CD14-positive monocyte (primary cell): Measurements from ENCODE around the gene TMEM54. TPM values are rescaled to one million over a fixed set of nuclear protein-coding genes. Genes with fewer than 3 reads are reported as not detected.

Experiments used
- DNase-seq, 3 donors: peaks; one replicate each; pipeline ENCODE4 v3.0.0-alpha.2; 2011 to 2022
- H2AFZ ChIP-seq: 2 replicates; pipeline ENCODE4 v1.6.0; 2012; ENCODE audit warnings: mild to moderate bottlenecking, low read depth, low read length, inconsistent platforms; ENCODE audit not compliant: insufficient read depth, poor library complexity, severe bottlenecking
- H3K27ac ChIP-seq, 2 donors: 1 replicate in 1 of 2; 2 replicates in 1 of 2; pipeline ENCODE4 v1.5.1; 2012 to 2013; ENCODE audit warnings: low read length in 2 of 2, control low read depth in 1 of 2, inconsistent platforms in 1 of 2, low read depth in 1 of 2, mild to moderate bottlenecking in 1 of 2
- H3K27me3 ChIP-seq, 2 donors: one replicate each; pipeline versions ENCODE4 v1.6.0 to v1.6.1; 2011 to 2013; ENCODE audit warnings: low read length in 2 of 2; ENCODE audit not compliant: control insufficient read depth in 2 of 2, insufficient read depth in 2 of 2
- H3K36me3 ChIP-seq, 2 donors: replicated peaks in 1 of 2; 1 replicate in 1 of 2; 2 replicates in 1 of 2; pipeline versions ENCODE4 v1.5.1 to v1.6.1; 2012 to 2013; ENCODE audit warnings: low read length in 2 of 2, control low read depth in 1 of 2, inconsistent platforms in 1 of 2, mild to moderate bottlenecking in 1 of 2; ENCODE audit not compliant: insufficient read depth in 2 of 2, control insufficient read depth in 1 of 2
- H3K4me1 ChIP-seq, 2 donors: 1 replicate in 1 of 2; 2 replicates in 1 of 2; pipeline versions ENCODE4 v1.5.1 to v1.6.1; 2012 to 2013; ENCODE audit warnings: low read length in 2 of 2, control low read depth in 1 of 2, inconsistent platforms in 1 of 2, mild to moderate bottlenecking in 1 of 2, moderate library complexity in 1 of 2; ENCODE audit not compliant: insufficient read depth in 2 of 2, control insufficient read depth in 1 of 2
- H3K4me2 ChIP-seq: replicated peaks from 2 replicates; pipeline ENCODE3; 2012; ENCODE audit warnings: low read length, moderate library complexity, mild to moderate bottlenecking; ENCODE audit not compliant: poor library complexity, severe bottlenecking; ENCODE audit errors: extremely low read depth
- H3K4me3 ChIP-seq, 3 experiments: fragments of 200-600 bp in 1 of 3; sonication (generic) in 1 of 3; replicated peaks in 1 of 3; 1 replicate in 2 of 3; 2 replicates in 1 of 3; pipeline ENCODE4 v1.5.1; 2011 to 2013; ENCODE audit warnings: low read length in 3 of 3, mild to moderate bottlenecking in 3 of 3, control low read depth in 2 of 3, low read depth in 2 of 3, inconsistent platforms in 1 of 3, moderate library complexity in 1 of 3
- H3K79me2 ChIP-seq: 2 replicates; pipeline ENCODE4 v1.6.0; 2012; ENCODE audit warnings: mild to moderate bottlenecking, control low read depth, inconsistent platforms, low read length, moderate library complexity; ENCODE audit not compliant: insufficient read depth
- H3K9ac ChIP-seq: 2 replicates; pipeline ENCODE4 v1.6.0; 2017; ENCODE audit warnings: low read length, mild to moderate bottlenecking; ENCODE audit not compliant: insufficient read depth, poor library complexity, severe bottlenecking
- H3K9me3 ChIP-seq, 2 donors: replicated peaks in 1 of 2; 1 replicate in 1 of 2; 2 replicates in 1 of 2; pipeline versions ENCODE4 v1.5.1 to v1.6.1; 2012 to 2013; ENCODE audit warnings: low read length in 2 of 2, control low read depth in 1 of 2; ENCODE audit not compliant: control insufficient read depth in 1 of 2, insufficient read depth in 1 of 2
- H4K20me1 ChIP-seq: 2 replicates; pipeline ENCODE4 v1.6.0; 2012; ENCODE audit warnings: mild to moderate bottlenecking, low read length, control low read depth, moderate library complexity; ENCODE audit not compliant: insufficient read depth
- H3K27ac Mint-ChIP-seq, 7 donors: one replicate each; pipeline ENCODE4 v1.8.0; 2020; ENCODE audit warnings: mild to moderate bottlenecking in 7 of 7, mixed read lengths in 7 of 7, moderate library complexity in 6 of 7, inconsistent platforms in 2 of 7
- H3K27me3 Mint-ChIP-seq, 3 donors: one replicate each; pipeline ENCODE4 v1.8.0; 2021 to 2022; ENCODE audit warnings: low read depth in 3 of 3, mild to moderate bottlenecking in 3 of 3, mixed read lengths in 3 of 3, moderate library complexity in 3 of 3, inconsistent platforms in 1 of 3
- H3K36me3 Mint-ChIP-seq, 2 donors: one replicate each; pipeline ENCODE4 v1.8.0; 2020; ENCODE audit warnings: mixed read lengths in 2 of 2, inconsistent platforms in 1 of 2, mild to moderate bottlenecking in 1 of 2
- H3K4me1 Mint-ChIP-seq: one replicate; pipeline ENCODE4 v1.8.0; 2020; ENCODE audit warnings: mild to moderate bottlenecking, mixed read lengths
- H3K4me3 Mint-ChIP-seq, 2 donors: one replicate each; pipeline ENCODE4 v1.8.0; 2020; ENCODE audit warnings: mild to moderate bottlenecking in 2 of 2, mixed read lengths in 2 of 2, moderate library complexity in 1 of 2
- H3K9me3 Mint-ChIP-seq, 7 donors: one replicate each; pipeline ENCODE4 v1.8.0; 2020 to 2022; ENCODE audit warnings: mixed read lengths in 7 of 7, mild to moderate bottlenecking in 6 of 7, moderate library complexity in 6 of 7, inconsistent platforms in 2 of 7
- CTCF ChIP-seq: fragments of 200-600 bp; IDR thresholded peaks from one replicate; pipeline ENCODE4 v1.8.0; 2022; ENCODE audit warnings: antibody characterized with exemption, mild to moderate bottlenecking
- WGBS: methylation state at CpG from one replicate; pipeline ENCODE4 v1.1.5; 2013; ENCODE audit warnings: missing lambda C conversion rate; ENCODE audit not compliant: insufficient coverage; 5-methylcytosine and 5-hydroxymethylcytosine counted together
- intact Hi-C, 2 donors: fragments of 100-400 bp; cut with micrococcal nuclease; formaldehyde crosslinking; loops; one replicate each; pipeline versions ENCODE4 v1.15.0 to v1.15.1; 2023
- polyA plus RNA-seq, 3 donors: library from polyadenylated mRNA; depleted of rRNA in 1 of 3; unstranded in 2 of 3; stranded (reverse) in 1 of 3; fragments of 300-500 nt in 2 of 3; fragments of >200 nt in 1 of 3; fragmentation: Illumina TruSeq in 2 of 3; gene quantifications; 1 replicate in 2 of 3; 2 replicates in 1 of 3; pipeline ENCODE4 v1.2.3, GENCODE V29; 2012 to 2021

The TMEM54 gene
- polyA plus RNA-seq, 3 donors, result 0.08 TPM; not detected in 2

GRCh38 chr1:32910319-32910718 is 9.1 kb upstream of the TMEM54 start:
- H2AFZ ChIP-seq, result no peak overlapping the region
- WGBS, result no CpG with 5 or more reads among the region's 5 CpGs
- H3K4me3 ChIP-seq, result no peak overlapping the region
- intact Hi-C loops, result no loop called here
- peaks cover 0 to 8% (median 5%) of the 10 kb centered on the region in 3 donors for H3K27me3 Mint-ChIP-seq
- no peaks in the 10 kb centered on the region for H3K9me3 ChIP-seq
- TF ChIP-seq CTCF, result no peak
- H3K27me3 ChIP-seq, result peaks cover 0 to 4% of the 10 kb centered on the region in 2 donors
- H3K36me3 ChIP-seq, result no peaks in the 10 kb centered on the region
- no peak overlapping the region for H3K27ac ChIP-seq
- H3K79me2 ChIP-seq, result no peaks in the 10 kb centered on the region
- no peaks in the 10 kb centered on the region for H4K20me1 ChIP-seq
- no peak for DNase-seq
- H3K4me1 ChIP-seq, result no peaks in the 10 kb centered on the region
- no peak overlapping the region for H3K9ac ChIP-seq
- H3K4me3 Mint-ChIP-seq, result no peak overlapping the region
- H3K4me1 Mint-ChIP-seq, result no peaks in the 10 kb centered on the region
- H3K36me3 Mint-ChIP-seq, result no peaks in the 10 kb centered on the region
- no peak overlapping the region for H3K27ac Mint-ChIP-seq
- H3K4me2 ChIP-seq, result no peak overlapping the region
- peaks cover 0 to 3% (median 2%) of the 10 kb centered on the region in 7 donors for H3K9me3 Mint-ChIP-seq

GRCh38 chr1:32907435-32907834 is 6.2 kb upstream of the TMEM54 start:
- no peak overlapping the region for H2AFZ ChIP-seq
- DNase-seq, result no peak
- H3K4me1 Mint-ChIP-seq, result no peaks in the 10 kb centered on the region
- no peak for TF ChIP-seq CTCF
- H3K27me3 ChIP-seq, result peaks cover 8 to 22% of the 10 kb centered on the region in 2 donors
- no peaks in the 10 kb centered on the region for H3K36me3 Mint-ChIP-seq
- H3K79me2 ChIP-seq, result no peaks in the 10 kb centered on the region
- 34% methylated on average over 4 of the region's 4 CpGs for WGBS
- H3K4me2 ChIP-seq, result no peak overlapping the region
- H3K27ac Mint-ChIP-seq, result no peak overlapping the region
- no peak overlapping the region for H3K27ac ChIP-seq
- peaks cover 11 to 24% (median 22%) of the 10 kb centered on the region in 3 donors for H3K27me3 Mint-ChIP-seq
- peaks cover 0 to under 1% of the 10 kb centered on the region in 2 donors for H3K9me3 ChIP-seq
- H3K36me3 ChIP-seq, result no peaks in the 10 kb centered on the region
- intact Hi-C loops, result no loop called here
- H3K9me3 Mint-ChIP-seq, result peaks cover 0 to 2% (median 2%) of the 10 kb centered on the region in 7 donors
- H3K4me3 ChIP-seq, result no peak overlapping the region
- H3K9ac ChIP-seq, result no peak overlapping the region
- H4K20me1 ChIP-seq, result no peaks in the 10 kb centered on the region
- no peaks in the 10 kb centered on the region for H3K4me1 ChIP-seq
- H3K4me3 Mint-ChIP-seq, result no peak overlapping the region
